Left renal pelvis (tissue), 4 donors: ENCODE data around the gene BCCIP. TPM values are rescaled to one million over a fixed set of nuclear protein-coding genes. Genes with fewer than 3 reads are reported as not detected.

Experiments used
- DNase-seq, 4 donors: peaks; one replicate each; pipeline ENCODE4 v3.0.0-alpha.2; 2013; ENCODE audit warnings: low read depth in 4 of 4, low spot score in 3 of 4
- polyA plus RNA-seq, 4 donors: library from polyadenylated mRNA; unstranded; fragments of 120-200 nt; gene quantifications; one replicate each; pipeline ENCODE4 v1.2.1, GENCODE V29; 2013; ENCODE audit not compliant: insufficient read length in 4 of 4

The BCCIP gene
- 100 to 1,000 TPM in 1 of 4 donors, 10 to 100 TPM in 3; 67.5 to 113 (median 90.5) TPM for polyA plus RNA-seq

GRCh38 chr10:125822878-125823662 is at the start of gene BCCIP, which contains the start of gene UROS:
Gene BCCIP, plus strand, starts transcription at chr10:125823546. Its CDS starts 12 bp downstream, at chr10:125823558.
Gene UROS, minus strand, starts transcription at chr10:125823258. Its CDS starts 6,759 bp downstream, at chr10:125816499.
- DNase-seq = peak; percentile 80 to 92 (median 84)

GRCh38 chr10:125773687-125774543 is 49.4 kb upstream of the BCCIP start:
- DNase-seq = no peak

GRCh38 chr10:125774581-125775191 is 48.7 kb upstream of the BCCIP start:
- no peak for DNase-seq

- DNase-seq = no peak
Observed at GRCh38 chr10:125775491-125776106, 47.7 kb upstream of the BCCIP start, which contains the start of gene MMP21. Gene MMP21, minus strand, starts transcription at chr10:125775821. Its CDS starts 0 bp downstream, at chr10:125775821.

- no peak for DNase-seq
Observed at GRCh38 chr10:125777806-125778205, 45.5 kb upstream of the BCCIP start.

GRCh38 chr10:125778556-125778955 is 44.8 kb upstream of the BCCIP start:
- no peak for DNase-seq

GRCh38 chr10:125779403-125780327 is 43.7 kb upstream of the BCCIP start:
- no peak for DNase-seq

- DNase-seq = no peak
Observed at GRCh38 chr10:125781374-125781773, 42.0 kb upstream of the BCCIP start.

- no peak for DNase-seq
Observed at GRCh38 chr10:125782054-125782453, 41.3 kb upstream of the BCCIP start.

GRCh38 chr10:125782616-125783015 is 40.7 kb upstream of the BCCIP start:
- no peak for DNase-seq

- DNase-seq = no peak
Observed at GRCh38 chr10:125783408-125783807, 39.9 kb upstream of the BCCIP start.

GRCh38 chr10:125783957-125784356 is 39.4 kb upstream of the BCCIP start:
- no peak for DNase-seq

GRCh38 chr10:125785791-125786190 is 37.6 kb upstream of the BCCIP start:
- DNase-seq = no peak

GRCh38 chr10:125788156-125789034 is 35.0 kb upstream of the BCCIP start:
- no peak for DNase-seq

GRCh38 chr10:125792342-125793300 is 30.7 kb upstream of the BCCIP start:
- no peak for DNase-seq

GRCh38 chr10:125795128-125795527 is 28.2 kb upstream of the BCCIP start:
- no peak for DNase-seq

GRCh38 chr10:125795637-125796190 is 27.6 kb upstream of the BCCIP start:
- DNase-seq = no peak
